NCI-H510A (cell line): ENCODE results near the gene LEMD3.

Source experiments
- DNase-seq: peaks from one replicate; lab custom pipeline; 2025; lab: John Stamatoyannopoulos, UW

The LEMD3 gene

GRCh38 chr12:65169320-65170208 is at the start of gene LEMD3:
TSS of gene LEMD3 (plus strand) at chr12:65169583. CDS start at chr12:65169597, 14 bp downstream.
- peak; percentile 98 for DNase-seq

- DNase-seq: peak; percentile 57
Observed at GRCh38 chr12:65121049-65121955, 48.1 kb upstream of the LEMD3 start, which contains the start of gene WIF1. TSS of gene WIF1 (minus strand) at chr12:65121305. CDS start at chr12:65121191, 114 bp downstream.

- DNase-seq: no peak
Observed at GRCh38 chr12:65121956-65122469, 47.4 kb upstream of the LEMD3 start.

GRCh38 chr12:65122703-65123102 is 46.7 kb upstream of the LEMD3 start:
- no peak for DNase-seq

GRCh38 chr12:65123435-65124063 is 45.8 kb upstream of the LEMD3 start:
- DNase-seq: no peak

GRCh38 chr12:65125247-65125646 is 44.1 kb upstream of the LEMD3 start:
- DNase-seq: no peak

GRCh38 chr12:65125975-65126374 is 43.4 kb upstream of the LEMD3 start:
- DNase-seq: no peak

- DNase-seq: no peak
Observed at GRCh38 chr12:65126482-65126881, 42.9 kb upstream of the LEMD3 start.

- no peak for DNase-seq
Observed at GRCh38 chr12:65133879-65134278, 35.5 kb upstream of the LEMD3 start.

GRCh38 chr12:65139389-65139788 is 30.0 kb upstream of the LEMD3 start:
- DNase-seq: no peak

GRCh38 chr12:65140738-65141137 is 28.6 kb upstream of the LEMD3 start:
- DNase-seq: no peak

GRCh38 chr12:65147312-65147905 is 22.0 kb upstream of the LEMD3 start:
- no peak for DNase-seq

- DNase-seq: no peak
Observed at GRCh38 chr12:65152012-65152411, 17.4 kb upstream of the LEMD3 start.

- no peak for DNase-seq
Observed at GRCh38 chr12:65152596-65152995, 16.8 kb upstream of the LEMD3 start.

GRCh38 chr12:65155784-65156183 is 13.6 kb upstream of the LEMD3 start:
- no peak for DNase-seq

- DNase-seq: no peak
Observed at GRCh38 chr12:65156366-65156841, 13.0 kb upstream of the LEMD3 start.

GRCh38 chr12:65157091-65157490 is 12.3 kb upstream of the LEMD3 start:
- no peak for DNase-seq

- DNase-seq: no peak
Observed at GRCh38 chr12:65162609-65163008, 6.8 kb upstream of the LEMD3 start.

- no peak for DNase-seq
Observed at GRCh38 chr12:65164244-65164643, 5.1 kb upstream of the LEMD3 start.

- DNase-seq: no peak
Observed at GRCh38 chr12:65164774-65165173, 4.6 kb upstream of the LEMD3 start.

GRCh38 chr12:65168681-65169319 is 583 bp upstream of the LEMD3 start:
- no peak for DNase-seq
